ENCODE results near the gene TARS2.

- TF ChIP-seq, protein P1, sequence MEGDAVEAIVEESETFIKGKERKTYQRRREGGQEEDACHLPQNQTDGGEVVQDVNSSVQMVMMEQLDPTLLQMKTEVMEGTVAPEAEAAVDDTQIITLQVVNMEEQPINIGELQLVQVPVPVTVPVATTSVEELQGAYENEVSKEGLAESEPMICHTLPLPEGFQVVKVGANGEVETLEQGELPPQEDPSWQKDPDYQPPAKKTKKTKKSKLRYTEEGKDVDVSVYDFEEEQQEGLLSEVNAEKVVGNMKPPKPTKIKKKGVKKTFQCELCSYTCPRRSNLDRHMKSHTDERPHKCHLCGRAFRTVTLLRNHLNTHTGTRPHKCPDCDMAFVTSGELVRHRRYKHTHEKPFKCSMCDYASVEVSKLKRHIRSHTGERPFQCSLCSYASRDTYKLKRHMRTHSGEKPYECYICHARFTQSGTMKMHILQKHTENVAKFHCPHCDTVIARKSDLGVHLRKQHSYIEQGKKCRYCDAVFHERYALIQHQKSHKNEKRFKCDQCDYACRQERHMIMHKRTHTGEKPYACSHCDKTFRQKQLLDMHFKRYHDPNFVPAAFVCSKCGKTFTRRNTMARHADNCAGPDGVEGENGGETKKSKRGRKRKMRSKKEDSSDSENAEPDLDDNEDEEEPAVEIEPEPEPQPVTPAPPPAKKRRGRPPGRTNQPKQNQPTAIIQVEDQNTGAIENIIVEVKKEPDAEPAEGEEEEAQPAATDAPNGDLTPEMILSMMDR (IDR thresholded peaks at IDR 0.05 in 8 of 11, conservative IDR thresholded peaks at IDR 0.05 in 3 of 11) = no peak
- peak in 2 of 3 donors; percentile 7 to 38 for TF ChIP-seq POLR2AphosphoS5 (IDR thresholded peaks at IDR 0.05)
- no peak for TF ChIP-seq POLR2A (IDR thresholded peaks at IDR 0.05)
Observed at GRCh38 chr1:150555971-150556865, 69.0 kb downstream of the TARS2 start.

Measured in spleen (tissue), 7 donors.